ENCODE results near the gene ZIC3. TPM values are rescaled to one million over a fixed set of nuclear protein-coding genes. Genes with fewer than 3 reads are reported as not detected.

The ZIC3 gene
- total RNA-seq: not detected in 2 replicates

DNA sequence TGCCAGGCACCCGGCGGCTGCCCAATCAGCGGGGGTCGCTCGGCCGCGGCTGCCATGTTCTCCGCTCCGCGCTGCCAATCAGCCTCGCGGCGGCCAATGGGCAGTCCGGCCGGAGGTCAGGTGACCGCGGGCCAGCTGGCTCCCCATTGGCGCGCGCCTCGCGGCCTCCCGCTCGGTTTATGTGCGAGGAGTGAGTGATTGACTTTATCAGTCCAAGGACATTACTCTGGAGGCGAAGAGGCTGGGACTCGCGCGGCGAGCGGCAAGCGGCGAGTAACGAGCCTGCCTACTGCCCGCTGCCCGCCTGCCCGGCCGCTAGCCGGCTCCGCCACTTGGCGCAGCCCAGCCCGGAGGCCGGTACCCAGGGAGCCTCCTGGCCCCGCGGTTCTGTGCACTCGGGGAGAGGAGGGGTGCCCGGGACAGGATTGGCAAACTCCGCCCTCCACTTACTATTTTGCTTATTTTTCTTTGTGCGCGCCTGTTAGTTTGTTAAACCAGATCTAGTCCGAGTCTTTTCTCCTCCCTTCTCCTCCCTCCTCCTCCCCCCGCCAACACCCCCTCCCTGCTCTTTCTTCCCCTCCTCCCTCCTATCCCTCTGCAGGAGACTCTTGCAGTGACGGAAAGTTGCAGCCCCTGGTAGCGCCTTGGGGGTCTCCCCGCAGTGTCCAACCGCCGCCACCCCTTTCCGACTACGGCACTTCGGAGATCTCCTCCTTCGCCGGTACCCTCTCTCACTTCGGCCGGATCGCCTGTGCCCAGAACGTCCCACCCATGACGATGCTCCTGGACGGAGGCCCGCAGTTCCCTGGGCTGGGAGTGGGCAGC, at the start of gene ZIC3:
Gene ZIC3 (plus strand): TSS at position 207 of the 825 bp plus-strand sequence. CDS start 565 bp downstream, at position 772.

